HepG2 (cell line): ENCODE data around the gene USP27X. TPM values are rescaled to one million over a fixed set of nuclear protein-coding genes. Genes with fewer than 3 reads are reported as not detected.
A peak's percentile ranks its signal among the peaks of the same experiment; 100 is the strongest.

Experiments
- JUND ChIP-seq: sonication (generic); formaldehyde crosslinking; IDR thresholded peaks from 2 replicates; pipeline ENCODE4 v1.8.0; 2022; ENCODE audit warnings: mild to moderate bottlenecking, missing genetic modification reagents
- KAT8 ChIP-seq: IDR thresholded peaks from 2 replicates; pipeline ENCODE4 v1.6.1; 2016; ENCODE audit warnings: missing genetic modification reagents, missing compliant biosample characterization
- RAD21 ChIP-seq: fragments of 450-650 bp; formaldehyde crosslinking; IDR thresholded peaks from 2 replicates; pipeline ENCODE4 v1.5.0; 2020; ENCODE audit warnings: mild to moderate bottlenecking
- SOX6 ChIP-seq, 2 experiments: fragments of 450-650 bp in 1 of 2; sonication (generic) in 1 of 2; formaldehyde crosslinking in 1 of 2; IDR thresholded peaks; 2 replicates each; pipeline versions ENCODE4 v1.4.0 to v1.6.1; 2017 to 2020; ENCODE audit warnings: antibody characterized with exemption in 1 of 2, mild to moderate bottlenecking in 1 of 2, missing genetic modification reagents in 1 of 2
- TBL1XR1 ChIP-seq: fragments of 150-350 bp; IDR thresholded peaks from 2 replicates; pipeline ENCODE4 v1.6.1; 2014; ENCODE audit warnings: borderline replicate concordance, low read length; ENCODE audit not compliant: partially characterized antibody
- YEATS2 ChIP-seq: sonication (generic); formaldehyde crosslinking; IDR thresholded peaks from 2 replicates; pipeline ENCODE4 v1.4.0; 2020; ENCODE audit warnings: missing genetic modification reagents, borderline replicate concordance
- ZNF333 ChIP-seq: sonication (generic); formaldehyde crosslinking; IDR thresholded peaks from 2 replicates; pipeline ENCODE4 v1.4.0; 2020; ENCODE audit warnings: mild to moderate bottlenecking, missing genetic modification reagents, borderline replicate concordance
- ZNF350 ChIP-seq: sonication (generic); formaldehyde crosslinking; IDR thresholded peaks from 2 replicates; pipeline ENCODE4 v1.4.0; 2020; ENCODE audit warnings: mild to moderate bottlenecking, low read depth, missing genetic modification reagents, borderline replicate concordance
- ZNF850 ChIP-seq: sonication (generic); formaldehyde crosslinking; conservative IDR thresholded peaks from 2 replicates; pipeline ENCODE4 v1.9.0; 2021; ENCODE audit warnings: mild to moderate bottlenecking, missing genetic modification reagents
- polyA plus RNA-seq, 8 experiments: library from polyadenylated mRNA; depleted of rRNA in 3 of 8; stranded (reverse) in 7 of 8; unstranded in 1 of 8; fragments of >200 nt; fragmentation: Illumina TruSeq in 4 of 8; extraction: Trizol in 4 of 8; gene quantifications; 2 replicates each; pipeline versions ENCODE4 v1.2.1 to v1.2.3, GENCODE V29; 2011 to 2016; ENCODE audit warnings: low read depth in 4 of 8, missing spikeins in 1 of 8, mixed read lengths in 1 of 8; ENCODE audit not compliant: insufficient read depth in 1 of 8
- total RNA-seq, 5 experiments: library from RNA; depleted of rRNA; stranded (reverse); fragments of >200 nt; fragmentation: Illumina TruSeq; extraction: Trizol; gene quantifications; 2 replicates each; pipeline ENCODE4 v1.2.3, GENCODE V29; 2016; ENCODE audit warnings: low read depth in 1 of 5
- TF ChIP-seq, protein P1 (sequence below): sonication (generic); formaldehyde crosslinking; IDR thresholded peaks from 2 replicates; pipeline ENCODE4 v1.4.0; 2020; ENCODE audit warnings: missing genetic modification reagents, borderline replicate concordance
- TF ChIP-seq, protein P2 (sequence below): sonication (generic); formaldehyde crosslinking; IDR thresholded peaks from 2 replicates; pipeline ENCODE4 v1.5.0; 2020; ENCODE audit warnings: missing genetic modification reagents
- TF ChIP-seq, protein P3 (sequence below): sonication (generic); formaldehyde crosslinking; IDR thresholded peaks from 2 replicates; pipeline ENCODE4 v1.4.0; 2020; ENCODE audit warnings: missing genetic modification reagents
- TF ChIP-seq, protein P4 (sequence below): sonication (generic); formaldehyde crosslinking; IDR thresholded peaks from 2 replicates; pipeline ENCODE4 v1.4.0; 2020; ENCODE audit warnings: missing genetic modification reagents

The USP27X gene
- total and polyA plus RNA-seq, 2 of the 13 experiments (the other 11 are each of a cell fraction or from before 2014, with no cell fraction given) = 7.2 to 9.7 TPM

DNA sequence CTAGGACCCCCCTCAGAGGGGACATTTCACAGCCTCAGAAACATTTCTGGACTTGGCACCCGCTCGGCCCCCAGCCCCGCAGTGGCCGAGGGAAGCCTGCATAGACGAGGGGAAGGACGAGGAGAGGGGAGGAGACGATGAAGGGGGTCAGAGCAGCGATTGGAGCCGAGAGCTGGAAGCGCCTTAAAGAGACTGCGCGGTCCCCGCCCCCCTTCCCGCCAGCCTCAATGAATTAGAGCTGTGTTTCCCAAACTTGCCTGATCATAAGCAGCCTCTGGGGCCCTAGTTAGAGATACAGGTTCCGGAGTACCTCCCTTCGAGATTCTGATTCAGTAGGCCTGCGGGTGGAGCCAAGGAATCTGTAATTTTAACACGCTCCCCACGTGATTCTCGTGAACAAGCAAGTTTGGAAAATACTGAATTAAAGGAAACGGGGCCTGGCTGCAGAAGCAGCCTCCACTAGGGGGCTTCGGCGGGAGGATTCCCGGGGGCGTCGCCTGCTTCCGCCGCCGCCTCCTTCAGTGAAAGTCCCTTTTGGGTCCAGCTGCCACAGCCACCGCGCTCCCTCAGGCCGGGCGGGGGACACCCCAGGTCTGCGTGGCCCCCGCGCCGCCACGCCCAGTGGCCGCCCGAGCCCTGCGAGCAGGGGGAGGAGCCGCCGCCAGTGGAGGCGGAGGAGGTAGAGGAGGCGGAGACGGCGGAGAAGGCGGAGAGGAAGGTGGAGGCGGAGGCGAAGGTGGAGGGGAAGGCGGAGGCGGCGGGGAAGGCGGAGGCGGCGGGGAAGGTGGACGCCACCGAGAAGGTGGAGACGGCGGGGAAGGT lies at the start of gene USP27X (continued):
- TF ChIP-seq, protein P1, sequence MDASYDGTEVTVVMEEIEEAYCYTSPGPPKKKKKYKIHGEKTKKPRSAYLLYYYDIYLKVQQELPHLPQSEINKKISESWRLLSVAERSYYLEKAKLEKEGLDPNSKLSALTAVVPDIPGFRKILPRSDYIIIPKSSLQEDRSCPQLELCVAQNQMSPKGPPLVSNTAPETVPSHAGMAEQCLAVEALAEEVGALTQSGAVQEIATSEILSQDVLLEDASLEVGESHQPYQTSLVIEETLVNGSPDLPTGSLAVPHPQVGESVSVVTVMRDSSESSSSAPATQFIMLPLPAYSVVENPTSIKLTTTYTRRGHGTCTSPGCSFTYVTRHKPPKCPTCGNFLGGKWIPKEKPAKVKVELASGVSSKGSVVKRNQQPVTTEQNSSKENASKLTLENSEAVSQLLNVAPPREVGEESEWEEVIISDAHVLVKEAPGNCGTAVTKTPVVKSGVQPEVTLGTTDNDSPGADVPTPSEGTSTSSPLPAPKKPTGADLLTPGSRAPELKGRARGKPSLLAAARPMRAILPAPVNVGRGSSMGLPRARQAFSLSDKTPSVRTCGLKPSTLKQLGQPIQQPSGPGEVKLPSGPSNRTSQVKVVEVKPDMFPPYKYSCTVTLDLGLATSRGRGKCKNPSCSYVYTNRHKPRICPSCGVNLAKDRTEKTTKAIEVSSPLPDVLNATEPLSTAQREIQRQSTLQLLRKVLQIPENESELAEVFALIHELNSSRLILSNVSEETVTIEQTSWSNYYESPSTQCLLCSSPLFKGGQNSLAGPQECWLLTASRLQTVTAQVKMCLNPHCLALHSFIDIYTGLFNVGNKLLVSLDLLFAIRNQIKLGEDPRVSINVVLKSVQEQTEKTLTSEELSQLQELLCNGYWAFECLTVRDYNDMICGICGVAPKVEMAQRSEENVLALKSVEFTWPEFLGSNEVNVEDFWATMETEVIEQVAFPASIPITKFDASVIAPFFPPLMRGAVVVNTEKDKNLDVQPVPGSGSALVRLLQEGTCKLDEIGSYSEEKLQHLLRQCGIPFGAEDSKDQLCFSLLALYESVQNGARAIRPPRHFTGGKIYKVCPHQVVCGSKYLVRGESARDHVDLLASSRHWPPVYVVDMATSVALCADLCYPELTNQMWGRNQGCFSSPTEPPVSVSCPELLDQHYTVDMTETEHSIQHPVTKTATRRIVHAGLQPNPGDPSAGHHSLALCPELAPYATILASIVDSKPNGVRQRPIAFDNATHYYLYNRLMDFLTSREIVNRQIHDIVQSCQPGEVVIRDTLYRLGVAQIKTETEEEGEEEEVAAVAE (CRISPR knock-in tag) = no peak
- TF ChIP-seq JUND (CRISPR knock-in tag) (no peak), SOX6 (IDR thresholded peaks at IDR 0.05) (no peak), SOX6 (CRISPR knock-in tag; IDR thresholded peaks at IDR 0.05) (peak; percentile 8; the same call in 1 of the 2 replicates), ZNF333 (CRISPR knock-in tag) (no peak), TBL1XR1 (no peak), ZNF350 (CRISPR knock-in tag) (no peak; the same call in none of the 2 replicates), YEATS2 (CRISPR knock-in tag) (no peak), ZNF850 (CRISPR knock-in tag) (0 out of 2 replicates have a peak, but pooled peaks have one; percentile 42), KAT8 (CRISPR knock-in tag) (peak; percentile 50; the same call in 1 of the 2 replicates), RAD21 (peak; percentile 18; the same call in 1 of the 2 replicates)
- TF ChIP-seq, protein P2, sequence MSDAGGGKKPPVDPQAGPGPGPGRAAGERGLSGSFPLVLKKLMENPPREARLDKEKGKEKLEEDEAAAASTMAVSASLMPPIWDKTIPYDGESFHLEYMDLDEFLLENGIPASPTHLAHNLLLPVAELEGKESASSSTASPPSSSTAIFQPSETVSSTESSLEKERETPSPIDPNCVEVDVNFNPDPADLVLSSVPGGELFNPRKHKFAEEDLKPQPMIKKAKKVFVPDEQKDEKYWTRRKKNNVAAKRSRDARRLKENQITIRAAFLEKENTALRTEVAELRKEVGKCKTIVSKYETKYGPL = no peak
- TF ChIP-seq, protein P3, sequence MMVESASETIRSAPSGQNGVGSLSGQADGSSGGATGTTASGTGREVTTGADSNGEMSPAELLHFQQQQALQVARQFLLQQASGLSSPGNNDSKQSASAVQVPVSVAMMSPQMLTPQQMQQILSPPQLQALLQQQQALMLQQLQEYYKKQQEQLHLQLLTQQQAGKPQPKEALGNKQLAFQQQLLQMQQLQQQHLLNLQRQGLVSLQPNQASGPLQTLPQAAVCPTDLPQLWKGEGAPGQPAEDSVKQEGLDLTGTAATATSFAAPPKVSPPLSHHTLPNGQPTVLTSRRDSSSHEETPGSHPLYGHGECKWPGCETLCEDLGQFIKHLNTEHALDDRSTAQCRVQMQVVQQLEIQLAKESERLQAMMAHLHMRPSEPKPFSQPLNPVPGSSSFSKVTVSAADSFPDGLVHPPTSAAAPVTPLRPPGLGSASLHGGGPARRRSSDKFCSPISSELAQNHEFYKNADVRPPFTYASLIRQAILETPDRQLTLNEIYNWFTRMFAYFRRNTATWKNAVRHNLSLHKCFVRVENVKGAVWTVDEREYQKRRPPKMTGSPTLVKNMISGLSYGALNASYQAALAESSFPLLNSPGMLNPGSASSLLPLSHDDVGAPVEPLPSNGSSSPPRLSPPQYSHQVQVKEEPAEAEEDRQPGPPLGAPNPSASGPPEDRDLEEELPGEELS (CRISPR knock-in tag) = 0 out of 2 replicates have a peak, but pooled peaks have one; percentile 9
- TF ChIP-seq, protein P4, sequence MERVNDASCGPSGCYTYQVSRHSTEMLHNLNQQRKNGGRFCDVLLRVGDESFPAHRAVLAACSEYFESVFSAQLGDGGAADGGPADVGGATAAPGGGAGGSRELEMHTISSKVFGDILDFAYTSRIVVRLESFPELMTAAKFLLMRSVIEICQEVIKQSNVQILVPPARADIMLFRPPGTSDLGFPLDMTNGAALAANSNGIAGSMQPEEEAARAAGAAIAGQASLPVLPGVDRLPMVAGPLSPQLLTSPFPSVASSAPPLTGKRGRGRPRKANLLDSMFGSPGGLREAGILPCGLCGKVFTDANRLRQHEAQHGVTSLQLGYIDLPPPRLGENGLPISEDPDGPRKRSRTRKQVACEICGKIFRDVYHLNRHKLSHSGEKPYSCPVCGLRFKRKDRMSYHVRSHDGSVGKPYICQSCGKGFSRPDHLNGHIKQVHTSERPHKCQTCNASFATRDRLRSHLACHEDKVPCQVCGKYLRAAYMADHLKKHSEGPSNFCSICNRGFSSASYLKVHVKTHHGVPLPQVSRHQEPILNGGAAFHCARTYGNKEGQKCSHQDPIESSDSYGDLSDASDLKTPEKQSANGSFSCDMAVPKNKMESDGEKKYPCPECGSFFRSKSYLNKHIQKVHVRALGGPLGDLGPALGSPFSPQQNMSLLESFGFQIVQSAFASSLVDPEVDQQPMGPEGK (CRISPR knock-in tag) = peak; percentile 98
